ENCODE data around the gene TADA1. TPM values are rescaled to one million over a fixed set of nuclear protein-coding genes. Genes with fewer than 3 reads are reported as not detected.

The TADA1 gene
- total RNA-seq, 2 experiments from 2014 or later, result 14.3 to 15.7 TPM

DNA sequence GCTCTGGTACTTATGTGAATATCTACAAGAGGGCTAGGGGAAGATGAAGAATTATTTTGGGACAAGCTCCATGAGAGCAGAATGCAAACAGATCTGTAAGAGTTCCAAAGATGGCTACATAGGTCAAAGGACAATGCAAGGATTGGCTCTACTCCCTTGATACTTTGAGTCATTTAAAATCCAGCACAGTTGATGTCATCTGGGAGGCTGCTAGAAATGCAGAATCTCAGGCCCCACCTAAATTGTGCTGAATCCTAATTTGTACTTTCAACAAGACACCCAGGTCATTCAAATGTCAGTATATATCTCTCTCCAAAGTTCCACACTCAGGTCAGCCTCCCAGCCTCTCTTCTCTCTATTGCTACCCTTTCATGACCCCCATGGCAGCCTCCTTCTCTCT, 23.7 kb upstream of the TADA1 start:
- ATAC-seq, result no peak
- no peak for DNase-seq
- peaks cover 2% of the 10 kb centered on the region for H3K36me3 Mint-ChIP-seq (ENCODE audit: low read depth)
- CTCF ChIA-PET, result interaction anchor here (5.3 to 24.9 kb wide), 2 partner anchors 10 to 159 kb away, joined by 43 to 863 read pairs; no protein-coding TSS in a partner anchor
- POLR2A ChIA-PET, result no interaction called here
- intact Hi-C loops (cut with micrococcal nuclease), result no loop called here
- no peak overlapping the region for H3K4me3 Mint-ChIP-seq
- peaks cover 2% of the 10 kb centered on the region for H3K4me1 Mint-ChIP-seq (ENCODE audit: low read depth)
- no peak overlapping the region for H3K27ac Mint-ChIP-seq
- TF ChIP-seq, protein P1, sequence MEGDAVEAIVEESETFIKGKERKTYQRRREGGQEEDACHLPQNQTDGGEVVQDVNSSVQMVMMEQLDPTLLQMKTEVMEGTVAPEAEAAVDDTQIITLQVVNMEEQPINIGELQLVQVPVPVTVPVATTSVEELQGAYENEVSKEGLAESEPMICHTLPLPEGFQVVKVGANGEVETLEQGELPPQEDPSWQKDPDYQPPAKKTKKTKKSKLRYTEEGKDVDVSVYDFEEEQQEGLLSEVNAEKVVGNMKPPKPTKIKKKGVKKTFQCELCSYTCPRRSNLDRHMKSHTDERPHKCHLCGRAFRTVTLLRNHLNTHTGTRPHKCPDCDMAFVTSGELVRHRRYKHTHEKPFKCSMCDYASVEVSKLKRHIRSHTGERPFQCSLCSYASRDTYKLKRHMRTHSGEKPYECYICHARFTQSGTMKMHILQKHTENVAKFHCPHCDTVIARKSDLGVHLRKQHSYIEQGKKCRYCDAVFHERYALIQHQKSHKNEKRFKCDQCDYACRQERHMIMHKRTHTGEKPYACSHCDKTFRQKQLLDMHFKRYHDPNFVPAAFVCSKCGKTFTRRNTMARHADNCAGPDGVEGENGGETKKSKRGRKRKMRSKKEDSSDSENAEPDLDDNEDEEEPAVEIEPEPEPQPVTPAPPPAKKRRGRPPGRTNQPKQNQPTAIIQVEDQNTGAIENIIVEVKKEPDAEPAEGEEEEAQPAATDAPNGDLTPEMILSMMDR (IDR thresholded peaks at IDR 0.05), result no peak
- H3K27me3 Mint-ChIP-seq, result peaks cover 10% of the 10 kb centered on the region
- peaks cover 11% of the 10 kb centered on the region for H3K9me3 Mint-ChIP-seq

GRCh38 chr1:166895766-166896165, 19.7 kb upstream of the TADA1 start:
- ATAC-seq (no peak), DNase-seq (no peak)
- POLR2A ChIA-PET, result no interaction called here
- Mint-ChIP-seq H3K9me3 (peaks cover 11% of the 10 kb centered on the region), H3K36me3 (ENCODE audit: low read depth) (peaks cover 2% of the 10 kb centered on the region), H3K4me3 (no peak overlapping the region), H3K27me3 (peaks cover 14% of the 10 kb centered on the region), H3K4me1 (ENCODE audit: low read depth) (no peaks in the 10 kb centered on the region), H3K27ac (no peak overlapping the region)
- TF ChIP-seq, protein P1 (IDR thresholded peaks at IDR 0.05), result no peak
- intact Hi-C loops (cut with micrococcal nuclease), result no loop called here
- CTCF ChIA-PET, result interaction anchor here (1.0 to 24.9 kb wide), 3 partner anchors 9 to 163 kb away, joined by 3 to 863 read pairs (median 3); no protein-coding TSS in a partner anchor

DNA sequence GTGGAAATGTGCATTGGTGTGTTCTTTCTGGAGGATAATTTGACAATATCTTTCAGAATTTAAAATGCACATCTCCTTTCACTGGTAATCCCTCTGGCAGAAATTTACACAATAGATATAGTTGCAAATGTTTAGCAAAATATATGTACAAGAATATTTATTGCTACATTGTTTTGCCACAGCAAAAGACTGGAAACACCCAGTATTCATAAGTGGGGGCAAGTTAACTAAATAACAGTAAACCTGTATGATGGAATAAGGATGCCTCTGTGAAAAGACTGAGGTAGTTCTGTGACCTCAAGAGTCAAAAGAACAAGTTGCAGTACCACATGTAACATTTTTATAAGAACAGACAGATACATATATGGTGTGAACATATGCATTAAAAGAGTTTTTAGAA, 13.7 kb upstream of the TADA1 start:
- Mint-ChIP-seq H3K4me1 (ENCODE audit: low read depth) (peaks cover 5% of the 10 kb centered on the region), H3K27me3 (peaks cover 15% of the 10 kb centered on the region), H3K36me3 (ENCODE audit: low read depth) (no peaks in the 10 kb centered on the region), H3K9me3 (no peaks in the 10 kb centered on the region), H3K27ac (no peak overlapping the region), H3K4me3 (no peak overlapping the region)
- ChIA-PET CTCF (no interaction called here), POLR2A (no interaction called here)
- TF ChIP-seq, protein P1 (IDR thresholded peaks at IDR 0.05), result no peak
- intact Hi-C loops (cut with micrococcal nuclease), result no loop called here
- no peak for ATAC-seq
- DNase-seq, result no peak

DNA sequence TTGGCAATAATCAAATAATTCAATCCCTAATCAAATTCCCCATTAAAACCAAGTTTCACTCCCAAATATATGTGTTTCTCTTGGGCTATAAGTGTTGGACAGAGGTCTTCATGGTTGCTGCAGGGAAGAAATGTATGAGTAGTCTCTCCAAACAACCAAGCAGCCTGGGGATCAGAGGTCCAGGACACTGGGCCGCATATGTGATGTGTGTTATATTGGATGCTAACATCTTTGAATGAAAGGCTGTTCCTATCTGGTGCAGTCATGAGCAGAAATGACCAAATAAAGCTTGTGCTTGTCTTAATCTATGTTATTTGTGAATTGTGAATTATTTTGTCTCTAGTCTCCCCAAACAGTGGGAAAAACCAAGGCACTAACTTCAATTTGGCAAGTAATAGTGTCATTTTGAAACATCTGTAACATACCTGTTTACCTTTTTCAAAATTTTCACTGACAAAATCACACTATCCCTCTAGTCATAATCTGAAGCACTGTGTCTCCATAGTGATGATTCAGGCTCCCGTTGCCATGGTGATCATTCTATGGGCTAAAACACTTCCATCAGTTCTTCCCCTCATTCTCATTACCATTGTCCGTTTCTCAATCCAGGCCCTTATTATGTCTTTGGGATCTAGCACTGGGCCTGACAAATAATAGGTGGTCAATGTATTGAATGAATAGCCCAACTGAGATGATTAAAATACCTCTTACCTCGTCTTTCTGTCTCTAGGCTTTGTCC, 12.5 kb upstream of the TADA1 start:
- no peaks in the 10 kb centered on the region for H3K36me3 Mint-ChIP-seq (ENCODE audit: low read depth)
- no peaks in the 10 kb centered on the region for H3K9me3 Mint-ChIP-seq
- H3K4me3 Mint-ChIP-seq, result no peak overlapping the region
- ATAC-seq (no peak), DNase-seq (no peak)
- peaks cover 11% of the 10 kb centered on the region for H3K4me1 Mint-ChIP-seq (ENCODE audit: low read depth)
- POLR2A ChIA-PET, result no interaction called here
- no peak overlapping the region for H3K27ac Mint-ChIP-seq
- peaks cover 22% of the 10 kb centered on the region for H3K27me3 Mint-ChIP-seq
- TF ChIP-seq, protein P1 (IDR thresholded peaks at IDR 0.05), result no peak
- CTCF ChIA-PET, result interaction anchor here (8.7 kb wide), 1 partner anchor 171 kb away, joined by 89 read pairs; no protein-coding TSS in a partner anchor
- intact Hi-C loops (cut with micrococcal nuclease), result no loop called here

DNA sequence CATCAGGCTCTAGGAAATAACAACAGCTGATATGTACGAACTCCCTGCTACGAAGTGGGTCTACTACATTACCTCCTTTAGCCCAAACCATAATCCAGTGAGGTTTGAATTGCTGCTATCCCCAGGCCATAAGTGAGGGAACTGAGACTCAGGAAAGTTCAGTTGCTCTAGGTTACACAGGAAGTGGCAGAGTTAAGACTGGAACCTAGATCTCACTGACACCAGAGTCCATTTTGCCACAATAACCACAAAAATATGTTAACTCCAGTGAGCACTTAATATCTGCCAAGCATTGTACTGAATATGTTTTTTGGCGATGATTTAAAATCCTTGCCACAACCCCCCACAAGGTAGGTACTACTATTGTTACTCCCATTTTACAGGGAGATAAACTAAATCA, 8.9 kb upstream of the TADA1 start:
- no peaks in the 10 kb centered on the region for H3K9me3 Mint-ChIP-seq
- POLR2A ChIA-PET, result no interaction called here
- H3K27me3 Mint-ChIP-seq, result peaks cover 24% of the 10 kb centered on the region
- H3K27ac Mint-ChIP-seq, result no peak overlapping the region
- DNase-seq, result no peak
- intact Hi-C loops (cut with micrococcal nuclease), result no loop called here
- H3K36me3 Mint-ChIP-seq (ENCODE audit: low read depth), result no peaks in the 10 kb centered on the region
- CTCF ChIA-PET, result interaction anchor here (0.5 to 8.7 kb wide), 6 partner anchors 8 to 174 kb away, joined by 3 to 89 read pairs (median 9); partner anchors contain the start of gene TADA1
- H3K4me3 Mint-ChIP-seq, result no peak overlapping the region
- peak; percentile 47 for ATAC-seq
- peaks cover 11% of the 10 kb centered on the region for H3K4me1 Mint-ChIP-seq (ENCODE audit: low read depth)
- TF ChIP-seq, protein P1 (IDR thresholded peaks at IDR 0.05), result no peak

Data from activated CD8-positive, alpha-beta T cell treated with anti-CD3 and anti-CD28 coated beads for 36 hours (primary cell).